Panc1 (cell line): ENCODE results near the gene NRAS. TPM values are rescaled to one million over a fixed set of nuclear protein-coding genes. Genes with fewer than 3 reads are reported as not detected.

ENCODE experiments used
- ATAC-seq: fragments of 200-7000 bp; cut with Tn5 transposase; 2 replicates; pipeline ENCODE4 v1.9.1; 2020; ENCODE audit warnings: mild to moderate bottlenecking, moderate library complexity
- BruUV-seq: library from RNA; stranded (reverse); fragments of 400-500 nt; replicated peaks from 2 replicates; lab custom pipeline; 2021; lab: Mats Ljungman, UMichigan
- CTCF ChIA-PET: fragments of 300-600 bp; sonication (Branson Sonifier 250); formaldehyde crosslinking; loops from one replicate; lab custom pipeline; 2022; ENCODE audit warnings: antibody characterized with exemption; lab: Charles Lee
- POLR2A ChIA-PET: fragments of 300-600 bp; sonication (Branson Sonifier 250); formaldehyde crosslinking; loops from one replicate; lab custom pipeline; 2022; ENCODE audit warnings: antibody characterized with exemption; lab: Charles Lee
- DNase-seq: peaks from one replicate; pipeline ENCODE4 v3.0.0-alpha.2; 2010; ENCODE audit warnings: low read depth, low spot score
- H3K27ac ChIP-seq: 2 replicates; pipeline ENCODE4 v1.5.1; 2011; ENCODE audit warnings: mild to moderate bottlenecking, low read length, inconsistent platforms
- H3K27me3 ChIP-seq: fragments of 200-500 bp; sonication (Bioruptor generic); 2 replicates; pipeline ENCODE4 v1.6.0; 2014; ENCODE audit warnings: low read length, inconsistent platforms; ENCODE audit not compliant: control insufficient read depth, insufficient read depth
- H3K36me3 ChIP-seq: fragments of 200-500 bp; sonication (Bioruptor generic); 2 replicates; pipeline ENCODE4 v1.5.1; 2014; ENCODE audit warnings: inconsistent platforms, mild to moderate bottlenecking, low read length, moderate library complexity; ENCODE audit not compliant: control insufficient read depth, insufficient read depth
- H3K4me1 ChIP-seq: 2 replicates; pipeline ENCODE4 v1.5.1; 2011; ENCODE audit warnings: inconsistent platforms, mild to moderate bottlenecking, low read length, moderate library complexity; ENCODE audit not compliant: control insufficient read depth, insufficient read depth
- H3K4me3 ChIP-seq, 2 experiments: 2 replicates each; pipeline ENCODE4 v1.5.1; 2011 to 2012; ENCODE audit warnings: low read depth in 2 of 2, low read length in 2 of 2, mild to moderate bottlenecking in 2 of 2, inconsistent platforms in 1 of 2, moderate library complexity in 1 of 2
- H3K9me3 ChIP-seq: fragments of 200-500 bp; sonication (Bioruptor generic); 2 replicates; pipeline ENCODE4 v1.5.1; 2014; ENCODE audit warnings: low read depth, mild to moderate bottlenecking, inconsistent platforms, low read length, moderate library complexity; ENCODE audit not compliant: control insufficient read depth, insufficient read depth
- CTCF ChIP-seq: fragments of 450-650 bp; IDR thresholded peaks from 2 replicates; pipeline ENCODE4 v1.5.1; 2017; ENCODE audit warnings: mild to moderate bottlenecking
- POLR2AphosphoS5 ChIP-seq: IDR thresholded peaks from 2 replicates; pipeline ENCODE4 v1.6.1; 2012; ENCODE audit warnings: mild to moderate bottlenecking, low read depth, low read length, moderate library complexity
- REST ChIP-seq, 2 experiments: IDR thresholded peaks; 2 replicates each; pipeline ENCODE4 v1.6.1; 2011 to 2012; ENCODE audit warnings: low read depth in 2 of 2, control low read depth in 1 of 2, low read length in 1 of 2, mild to moderate bottlenecking in 1 of 2, moderate library complexity in 1 of 2; ENCODE audit not compliant: insufficient read depth in 1 of 2
- SIN3A ChIP-seq: IDR thresholded peaks from 2 replicates; pipeline ENCODE4 v1.6.1; 2012; ENCODE audit warnings: low read depth, mild to moderate bottlenecking, low read length, moderate library complexity, borderline replicate concordance; ENCODE audit not compliant: insufficient read depth
- TCF7L2 ChIP-seq: IDR thresholded peaks from 2 replicates; pipeline ENCODE4 v1.6.1; 2011; ENCODE audit warnings: mild to moderate bottlenecking, low read depth, low read length, inconsistent platforms
- in situ Hi-C: cut with HindIII; loops from 2 replicates; pipeline ENCODE4 v1.10.0; 2016; ENCODE audit warnings: low sequenced_read_pairs, low pct_unique_long_range_greater_than_20kb
- intact Hi-C: fragments of 100-400 bp; cut with micrococcal nuclease; formaldehyde crosslinking; loops from one replicate; pipeline ENCODE4 v1.10.0; 2022; ENCODE audit not compliant: unreplicated experiment
- total RNA-seq: library from RNA; stranded (reverse); gene quantifications from one replicate; pipeline ENCODE4 v1.2.1, GENCODE V29; 2021; ENCODE audit not compliant: unreplicated experiment

The NRAS gene
- total RNA-seq, 1 experiment from 2014 or later: 50.2 TPM

GRCh38 chr1:114668784-114669561 is 47.6 kb downstream of the NRAS start:
- Histone ChIP-seq H3K27me3 (peaks cover 2% of the 10 kb centered on the region; the same call in 1 of the 2 replicates), H3K27ac (no peak overlapping the region; the same call in 1 of the 2 replicates), H3K4me1 (no peaks in the 10 kb centered on the region), H3K36me3 (no peaks in the 10 kb centered on the region; the same call in 1 of the 2 replicates), H3K9me3 (no peaks in the 10 kb centered on the region), H3K4me3 (peak overlapping the region; percentile 59 to 71)
- TF ChIP-seq TCF7L2 (no peak), REST (IDR thresholded peaks at IDR 0.05; ENCODE audit: insufficient read depth in 1 of 2, low read depth in 2 of 2, low read length in 1 of 2) (no peak), CTCF (no peak), SIN3A (no peak), POLR2AphosphoS5 (no peak)
- ATAC-seq (no peak), DNase-seq (no peak)
- intact Hi-C loops: no loop called here
- POLR2A ChIA-PET: interaction anchor here (0.5 kb wide), 1 partner anchor 36 kb away, joined by 3 read pairs; no protein-coding TSS in a partner anchor
- in situ Hi-C loops: no loop called here
- CTCF ChIA-PET: no interaction called here
- TSS peak; percentile 70 for BruUV-seq

GRCh38 chr1:114668373-114668772 is 48.2 kb downstream of the NRAS start:
- ChIA-PET POLR2A (no interaction called here), CTCF (no interaction called here)
- in situ Hi-C loops: no loop called here
- H3K27ac ChIP-seq: no peak overlapping the region
- no peaks in the 10 kb centered on the region for H3K4me1 ChIP-seq
- TF ChIP-seq TCF7L2 (no peak), POLR2AphosphoS5 (no peak)
- no peaks in the 10 kb centered on the region; the same call in 1 of the 2 replicates for H3K36me3 ChIP-seq
- BruUV-seq: no TSS peak
- H3K9me3 ChIP-seq: no peaks in the 10 kb centered on the region
- ATAC-seq: no peak
- DNase-seq: no peak
- no peak overlapping the region for H3K4me3 ChIP-seq
- 0 out of 2 replicates have a peak, but pooled peaks cover 2% of the 10 kb centered on the region for H3K27me3 ChIP-seq
- intact Hi-C loops: no loop called here

- DNase-seq: no peak
- Histone ChIP-seq H3K27ac (no peak overlapping the region), H3K27me3 (no peaks in the 10 kb centered on the region), H3K9me3 (no peaks in the 10 kb centered on the region), H3K4me3 (no peak overlapping the region), H3K36me3 (no peaks in the 10 kb centered on the region; the same call in 1 of the 2 replicates), H3K4me1 (no peaks in the 10 kb centered on the region)
- intact Hi-C loops: no loop called here
- in situ Hi-C loops: no loop called here
- no peak for ATAC-seq
- ChIA-PET POLR2A (interaction anchor here (0.6 kb wide), 1 partner anchor 1823 kb away, joined by 5 read pairs; no protein-coding TSS in a partner anchor), CTCF (no interaction called here)
- BruUV-seq: no TSS peak
- no peak for TF ChIP-seq CTCF
- no peak for TF ChIP-seq REST (IDR thresholded peaks at IDR 0.05; ENCODE audit: insufficient read depth in 1 of 2, low read depth in 2 of 2, low read length in 1 of 2)
- TF ChIP-seq POLR2AphosphoS5: no peak
- TF ChIP-seq TCF7L2: no peak
- no peak for TF ChIP-seq SIN3A
Observed at GRCh38 chr1:114666954-114667353, 49.6 kb downstream of the NRAS start.
